GM18508 (cell line): Measurements from ENCODE around the gene HMG20B.
"Not testable (repeated sequence)": the region's sequence is repeated elsewhere in the genome, so short reads cannot be mapped to it uniquely, and the experiment has no call there.

Source experiments
- ATAC-seq: cut with Tn5 transposase; IDR thresholded peaks from one replicate; pipeline ENCODE4 v1.9.1; 2021; ENCODE audit warnings: moderate number of reproducible peaks; ENCODE audit not compliant: insufficient read depth, unreplicated experiment

The HMG20B gene

DNA sequence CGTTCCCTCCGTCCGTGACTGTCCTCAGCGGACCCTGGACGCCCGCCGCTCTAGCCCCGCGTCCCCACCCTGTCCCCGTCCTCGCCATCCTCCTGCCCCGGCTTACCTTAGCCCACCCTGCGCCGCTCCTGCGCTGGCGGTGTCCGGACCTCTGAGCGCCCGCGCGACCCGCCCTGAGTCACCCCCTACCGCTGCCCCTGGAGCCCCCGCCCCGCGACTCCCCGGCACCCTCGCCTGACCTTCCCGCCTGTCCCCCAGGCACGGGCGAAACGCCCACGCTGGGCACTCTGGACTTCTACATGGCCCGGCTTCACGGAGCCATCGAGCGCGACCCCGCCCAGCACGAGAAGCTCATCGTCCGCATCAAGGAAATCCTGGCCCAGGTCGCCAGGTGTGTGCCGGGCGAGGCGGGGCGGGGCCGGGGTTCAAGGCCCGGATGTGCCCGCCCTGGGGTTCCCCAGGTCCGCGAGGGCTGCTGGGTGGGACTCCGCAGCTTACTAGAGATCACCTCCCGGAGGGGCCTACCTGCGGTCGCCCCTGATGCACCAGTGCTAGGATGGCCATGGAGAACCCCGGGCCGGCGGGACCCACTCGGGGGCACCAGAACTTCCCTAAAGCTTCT lies 5.1 kb downstream of the HMG20B start:
- ATAC-seq, result no peak

DNA sequence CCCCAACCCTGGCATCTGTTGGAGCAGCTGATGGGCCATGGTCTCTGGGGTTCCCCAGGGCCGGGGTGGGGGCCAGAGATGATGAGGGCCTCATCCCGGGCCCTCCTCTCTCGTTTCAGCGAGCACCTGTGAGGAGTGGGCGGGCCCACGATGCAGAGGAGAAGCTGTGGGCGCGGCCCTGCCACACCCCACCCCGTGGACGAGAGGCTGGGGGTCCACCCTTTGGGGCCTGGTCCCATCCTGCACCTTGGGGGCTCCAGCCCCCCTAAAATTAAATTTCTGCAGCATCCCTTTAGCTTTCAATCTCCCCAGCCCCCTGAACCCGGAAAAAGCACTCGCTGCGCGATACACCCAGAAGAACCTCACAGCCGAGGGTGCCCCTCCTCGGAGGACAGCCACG lies 5.6 kb downstream of the HMG20B start:
- no peak for ATAC-seq

DNA sequence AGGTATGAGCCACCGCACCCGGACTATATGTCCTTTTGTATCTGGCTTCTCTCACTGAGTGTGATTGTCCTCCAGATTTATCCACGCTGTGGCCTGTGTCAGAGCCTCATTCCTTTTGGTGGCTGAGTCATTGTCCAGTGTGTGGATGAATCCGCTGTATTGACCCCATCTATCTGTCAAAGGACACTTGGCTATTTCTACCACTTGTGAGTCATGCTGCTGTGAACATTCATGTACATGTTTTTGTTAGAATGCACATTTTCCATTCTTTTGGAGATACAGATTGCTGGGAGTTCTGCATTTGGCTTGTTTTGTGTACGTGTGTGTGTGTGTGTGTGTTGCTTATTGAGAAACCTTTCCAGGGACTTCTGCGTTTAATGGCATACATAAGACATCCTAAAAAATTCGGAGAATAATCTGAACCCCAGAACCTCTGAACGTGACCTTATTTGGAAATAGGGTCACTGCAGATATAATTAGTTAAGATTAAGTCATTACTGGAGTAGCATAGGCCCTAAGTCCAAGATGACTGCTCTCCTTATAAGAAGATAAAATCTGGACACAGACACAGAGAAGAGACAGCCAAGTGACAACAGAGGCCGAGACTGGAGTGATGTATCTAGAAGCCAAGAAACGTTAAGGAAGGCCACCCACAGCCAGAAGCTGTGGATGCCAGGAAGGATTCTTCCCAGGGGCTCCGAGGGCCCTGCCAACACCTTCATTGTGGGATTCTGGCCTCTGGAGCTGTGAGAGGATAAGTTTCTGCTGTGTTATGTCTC lies 7.6 kb downstream of the HMG20B start:
- ATAC-seq, result no peak

DNA sequence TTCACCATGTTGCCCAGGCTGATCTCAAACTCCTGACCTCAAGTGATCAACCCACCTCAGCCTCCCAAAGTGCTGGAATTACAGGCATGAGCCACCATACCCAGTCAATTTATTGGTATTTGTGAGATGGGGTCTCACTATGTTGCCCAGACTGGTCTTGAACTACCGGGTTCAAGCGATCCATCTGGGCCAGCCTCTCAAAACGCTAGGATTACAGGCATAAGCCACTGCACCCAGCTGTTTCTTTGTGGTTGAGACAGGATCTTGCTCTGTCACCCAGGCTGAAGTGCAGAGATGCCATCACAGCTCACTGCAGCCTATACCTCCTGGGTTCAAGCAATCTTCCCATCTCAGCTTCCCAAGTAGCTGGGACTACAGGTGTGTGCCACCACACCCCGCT lies 9.0 kb downstream of the HMG20B start:
- not testable (repeated sequence) for ATAC-seq

DNA sequence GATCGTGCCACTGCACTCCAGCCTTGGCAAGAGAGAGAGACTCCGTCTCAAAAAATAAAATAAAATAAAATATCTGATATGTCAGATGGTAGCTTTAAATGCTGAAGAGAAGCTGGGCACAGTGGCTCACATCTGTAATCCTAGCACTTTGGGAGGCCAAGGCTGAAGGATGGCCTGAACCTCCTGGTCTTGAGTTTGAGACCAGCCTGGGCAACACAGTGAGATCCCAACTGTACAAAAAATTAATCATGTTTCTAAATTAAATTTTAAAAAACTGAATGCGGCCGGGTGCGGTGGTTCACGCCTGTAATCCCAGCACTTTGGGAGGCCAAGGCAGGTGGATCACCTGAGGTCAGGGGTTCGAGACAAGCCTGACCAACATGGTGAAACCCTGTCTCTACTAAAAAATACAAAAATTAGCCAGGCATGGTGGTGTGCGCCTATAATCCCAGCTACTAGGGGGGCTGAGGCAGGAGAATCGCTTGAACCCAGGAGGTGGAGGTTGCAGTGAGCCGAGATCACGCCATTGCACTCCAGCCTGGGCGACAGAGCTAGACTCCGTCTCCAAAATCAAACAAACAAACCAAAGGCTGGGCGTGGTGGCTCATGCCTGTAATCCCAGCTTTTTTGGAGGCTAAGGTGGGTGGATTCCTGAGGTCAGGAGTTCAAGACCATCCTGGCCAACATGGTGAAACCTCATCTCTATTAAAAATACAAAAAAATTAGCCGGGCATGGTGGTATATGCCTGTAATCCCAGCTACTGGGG lies 11.5 kb downstream of the HMG20B start:
- not testable (repeated sequence) for ATAC-seq

DNA sequence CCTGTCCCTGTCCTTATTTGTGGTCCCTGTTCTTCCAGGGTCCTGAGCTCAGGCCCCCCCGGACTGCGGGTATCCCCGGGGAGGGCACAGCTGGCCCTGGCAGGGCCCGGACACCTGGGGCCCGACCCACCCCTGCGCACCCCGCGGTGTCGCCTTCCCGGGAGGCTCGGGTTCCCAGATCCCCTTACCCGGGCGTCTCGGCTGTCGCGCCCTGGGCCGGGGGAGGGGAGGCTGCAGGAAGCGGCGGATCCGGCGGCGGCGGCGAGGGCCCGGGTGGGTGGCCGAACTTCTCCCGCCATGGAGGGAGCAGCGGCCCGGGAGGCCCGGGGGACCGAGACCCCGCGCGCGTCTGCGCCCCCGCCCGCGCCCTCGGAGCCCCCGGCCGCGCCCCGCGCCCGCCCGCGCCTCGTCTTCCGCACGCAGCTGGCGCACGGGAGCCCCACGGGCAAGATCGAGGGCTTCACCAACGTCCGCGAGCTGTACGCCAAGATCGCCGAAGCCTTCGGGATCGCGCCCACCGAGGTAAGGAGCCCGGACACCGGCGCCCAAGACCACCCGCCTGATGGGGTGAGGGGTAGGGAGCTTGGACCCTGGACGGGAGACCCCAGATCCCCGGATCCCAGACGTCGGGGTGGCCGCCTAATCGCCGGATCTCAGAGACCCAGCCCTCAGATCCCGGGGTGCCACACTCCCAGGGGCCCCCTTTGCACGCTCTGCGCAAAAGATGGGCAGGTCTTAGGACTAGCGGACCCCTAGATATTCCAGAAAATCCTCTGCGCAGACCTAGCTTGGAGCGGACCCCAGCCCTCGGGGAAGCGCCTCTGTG lies 12.8 kb downstream of the HMG20B start, which contains the start of gene GIPC3:
Gene GIPC3, plus strand, starts transcription at position 178 of the 826 bp plus-strand sequence. Its CDS starts 120 bp downstream, at position 298.
- no peak for ATAC-seq

DNA sequence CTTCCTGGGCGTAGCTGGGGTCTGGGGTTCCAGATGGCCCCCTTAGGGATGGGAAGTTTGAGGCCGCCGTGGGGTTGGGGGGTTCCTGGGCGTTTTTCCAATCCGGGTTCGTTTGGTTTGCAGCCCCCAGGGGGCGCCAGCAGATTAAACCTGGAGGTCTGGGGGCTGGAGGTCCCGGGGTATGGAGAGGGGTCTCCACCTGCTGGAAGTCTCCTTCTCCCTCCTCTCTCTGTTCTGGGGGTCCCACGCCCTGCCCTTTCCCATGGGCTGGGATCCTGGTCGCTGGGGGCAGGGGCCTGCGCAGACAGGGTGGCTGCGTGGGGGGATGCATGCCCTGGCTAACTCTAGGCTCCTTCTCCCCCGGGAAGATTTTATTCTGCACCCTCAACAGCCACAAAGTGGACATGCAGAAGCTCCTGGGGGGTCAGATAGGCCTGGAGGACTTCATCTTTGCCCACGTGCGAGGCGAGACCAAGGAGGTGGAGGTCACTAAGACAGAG lies 13.4 kb downstream of the HMG20B start:
- no peak for ATAC-seq

DNA sequence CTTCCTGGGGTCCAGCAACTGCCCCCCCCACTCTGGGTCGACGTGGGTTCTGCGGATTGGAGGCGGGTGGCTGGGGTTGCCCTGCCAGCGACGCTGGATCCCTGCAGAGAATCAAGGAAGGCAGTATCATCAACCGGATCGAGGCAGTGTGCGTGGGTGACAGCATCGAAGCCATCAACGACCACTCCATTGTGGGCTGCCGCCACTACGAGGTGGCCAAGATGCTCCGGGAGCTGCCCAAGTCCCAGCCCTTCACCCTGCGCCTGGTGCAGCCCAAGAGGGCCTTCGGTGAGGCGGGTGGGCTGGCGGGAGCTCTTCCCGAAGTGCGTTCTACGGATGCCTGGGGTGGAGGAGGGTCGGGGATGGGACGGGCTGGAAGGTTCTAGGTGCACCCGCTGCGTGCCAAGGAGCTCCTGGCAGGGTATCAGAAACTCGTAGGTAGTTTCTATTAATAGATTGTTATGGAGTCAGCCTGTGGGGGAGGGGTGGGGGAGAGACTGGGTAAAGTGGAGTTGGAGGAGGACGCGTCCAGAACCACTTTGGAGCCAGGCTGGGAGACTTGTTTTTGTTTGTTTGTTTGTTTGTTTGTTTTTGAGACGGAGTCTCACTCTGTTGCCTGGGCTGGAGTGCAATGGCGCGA lies 14.1 kb downstream of the HMG20B start:
- no peak for ATAC-seq

DNA sequence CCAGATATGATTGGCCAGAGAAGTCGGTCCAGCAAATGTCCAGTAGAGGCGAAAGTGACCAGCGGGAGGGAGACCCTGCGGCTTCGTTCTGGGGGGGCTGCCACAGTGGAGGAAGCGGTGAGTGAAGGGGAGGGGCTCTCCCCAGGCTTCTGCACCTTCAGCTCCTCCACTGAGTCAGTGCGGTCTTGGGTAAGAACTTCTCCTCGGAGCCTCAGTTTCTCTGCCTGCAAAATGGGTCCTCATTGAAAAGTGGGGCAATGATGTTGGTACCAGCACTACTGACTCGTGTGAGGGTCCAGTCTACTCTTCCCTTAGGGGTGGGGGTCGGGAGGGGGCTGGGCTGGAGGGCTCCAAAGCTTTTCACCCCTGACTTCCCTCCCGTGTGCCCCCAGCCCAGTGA lies 16.7 kb downstream of the HMG20B start:
- no peak for ATAC-seq

DNA sequence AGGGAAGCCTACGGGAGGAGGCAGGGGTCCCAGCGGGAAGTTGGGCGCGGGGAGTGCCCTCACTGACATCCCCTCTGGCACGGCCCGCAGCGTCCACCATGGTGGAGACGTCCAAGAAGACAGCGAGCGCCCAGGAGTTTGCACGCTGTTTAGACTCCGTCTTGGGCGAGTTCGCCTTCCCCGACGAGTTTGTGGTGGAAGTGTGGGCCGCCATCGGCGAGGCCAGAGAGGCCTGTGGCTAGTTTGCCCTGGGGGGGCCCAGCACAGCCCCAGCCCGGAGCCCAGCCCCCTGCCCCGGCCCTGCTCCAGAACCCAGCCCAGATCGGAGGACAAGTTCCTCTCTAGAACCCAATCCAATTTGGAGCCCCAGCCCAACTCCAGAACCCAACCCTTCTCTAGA lies 17.2 kb downstream of the HMG20B start:
- no peak for ATAC-seq

DNA sequence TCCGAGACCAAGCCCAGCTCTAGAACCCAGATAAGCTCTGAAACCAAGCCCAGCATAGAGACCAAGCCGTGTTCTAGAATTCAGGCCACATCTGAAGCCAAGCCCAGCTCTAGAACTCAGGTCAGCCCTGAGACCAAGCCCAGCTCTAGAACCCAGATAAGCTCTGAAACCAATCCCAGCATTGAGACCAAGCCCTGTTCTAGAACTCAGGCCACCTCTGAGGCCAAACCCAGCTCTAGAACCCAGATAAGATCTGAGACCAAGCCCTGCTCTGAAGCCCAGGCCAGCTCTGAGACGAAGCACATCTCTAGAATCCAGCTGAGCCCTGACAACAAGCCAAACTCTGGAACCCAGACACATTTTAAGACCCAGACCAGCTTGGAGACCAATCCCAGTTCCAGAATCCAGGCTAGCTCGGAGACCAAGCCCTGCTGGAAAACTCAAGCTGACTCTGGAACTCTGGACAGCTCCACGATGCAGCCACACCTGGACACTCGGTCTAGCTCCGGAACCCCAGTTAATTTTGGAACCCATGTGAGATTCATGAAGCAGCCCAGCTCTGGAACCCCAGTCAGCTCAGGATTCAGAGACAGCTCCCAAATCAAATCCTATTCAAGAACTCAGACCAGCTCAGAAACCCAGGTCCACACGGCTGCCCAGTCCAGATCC lies 18.4 kb downstream of the HMG20B start:
- no peak for ATAC-seq

DNA sequence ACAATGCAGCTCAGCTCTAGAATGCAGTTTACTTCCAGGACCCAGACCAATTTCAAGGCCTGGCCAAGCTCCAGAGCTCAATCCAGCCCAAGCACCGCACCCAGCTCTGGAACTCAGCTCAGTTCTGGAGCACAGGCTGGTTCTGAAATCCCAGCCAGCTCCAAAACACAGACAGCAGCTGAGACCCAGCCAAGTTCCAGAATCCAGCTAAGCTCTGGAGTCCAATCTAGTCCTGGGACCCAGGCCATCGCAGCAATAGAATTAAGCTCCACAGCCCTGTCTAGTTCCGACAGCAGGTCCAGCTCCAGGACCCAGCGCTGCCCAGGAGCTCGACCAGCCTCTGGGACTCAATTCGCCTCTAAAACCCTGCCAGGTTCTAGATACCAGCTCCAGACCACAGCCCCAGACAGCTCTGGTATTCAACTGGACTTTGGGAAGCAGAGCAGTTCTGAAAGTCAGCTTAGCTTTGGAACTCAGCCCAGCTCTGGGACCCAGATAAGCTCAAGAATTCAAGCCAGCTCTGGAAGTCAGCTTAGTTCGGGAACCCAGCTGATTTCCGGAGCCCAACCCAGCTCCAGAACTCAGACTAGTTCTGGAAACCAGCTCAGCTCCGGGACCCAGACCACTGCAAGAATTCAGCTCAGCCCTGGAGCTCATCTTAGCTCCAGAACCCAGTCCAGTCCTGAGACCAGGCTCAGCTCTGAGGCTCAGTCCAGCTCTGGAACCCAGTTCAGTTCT lies 19.3 kb downstream of the HMG20B start:
- no peak for ATAC-seq

DNA sequence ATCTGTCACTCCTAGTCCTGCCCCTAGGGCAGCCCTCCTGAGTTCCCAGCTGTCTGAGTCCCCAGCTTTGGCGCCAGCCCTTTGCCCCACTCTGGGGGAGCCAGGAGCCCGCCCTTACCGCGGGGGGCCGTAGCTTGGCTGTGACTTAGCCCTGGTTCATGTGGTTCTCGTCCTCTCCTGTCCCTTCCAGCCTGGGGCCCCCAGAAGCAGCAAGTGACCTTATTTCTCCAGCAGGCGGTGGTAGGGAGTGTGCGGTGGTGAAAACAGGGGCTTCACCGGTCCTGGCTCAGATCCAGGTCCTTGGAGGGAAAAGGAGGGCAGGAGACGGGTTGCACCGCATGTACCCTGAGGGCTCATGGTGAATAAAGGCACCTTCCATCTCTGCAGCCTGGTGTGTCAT lies 20.4 kb downstream of the HMG20B start:
- no peak for ATAC-seq

DNA sequence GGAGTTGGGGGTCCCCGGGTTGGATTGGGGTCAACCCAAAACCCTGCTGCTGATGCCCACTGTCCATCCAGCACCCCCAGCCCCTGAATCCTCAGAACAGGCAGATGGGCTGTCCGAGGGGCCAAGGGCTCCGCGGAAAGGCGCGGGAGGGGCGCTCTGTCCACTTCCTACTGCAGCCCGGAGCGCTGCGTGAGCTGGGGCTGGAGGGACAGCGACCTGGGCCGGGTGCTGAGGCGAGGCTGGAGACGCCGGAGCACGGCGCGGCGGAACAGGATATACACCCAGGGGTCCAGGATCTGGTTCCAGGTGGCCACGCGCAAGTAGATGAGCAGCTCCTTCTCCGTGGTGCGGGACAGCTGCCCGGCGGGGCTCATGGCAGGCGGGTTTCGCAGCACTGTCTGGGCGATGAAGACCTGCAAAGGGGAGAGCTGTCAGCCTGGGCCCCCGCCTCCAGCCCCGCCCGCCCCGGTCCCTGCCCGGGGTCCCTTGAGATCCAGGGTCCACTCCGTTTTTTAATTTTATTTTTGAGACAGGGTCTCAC lies 22.8 kb downstream of the HMG20B start:
- no peak for ATAC-seq

DNA sequence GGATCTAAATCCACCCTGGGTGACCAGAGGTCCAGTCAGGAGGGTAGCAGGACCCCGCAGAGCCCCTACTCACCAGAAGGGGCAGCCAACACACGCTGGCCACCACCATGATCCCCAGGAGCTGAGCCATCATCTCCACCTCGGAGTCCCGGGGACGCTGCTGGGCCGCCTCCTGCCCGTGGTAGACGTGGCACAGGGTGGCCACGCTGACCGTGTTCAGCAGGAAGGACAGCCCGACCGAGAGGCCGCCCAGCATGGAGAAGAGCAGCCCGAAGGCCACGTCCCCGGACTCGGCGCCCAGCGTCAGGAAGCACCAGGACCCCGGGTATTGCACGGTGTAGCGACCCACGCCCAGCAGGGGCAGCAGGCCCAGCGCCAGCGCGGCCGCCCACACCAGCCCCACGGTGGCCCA lies 27.0 kb downstream of the HMG20B start:
- no peak for ATAC-seq

DNA sequence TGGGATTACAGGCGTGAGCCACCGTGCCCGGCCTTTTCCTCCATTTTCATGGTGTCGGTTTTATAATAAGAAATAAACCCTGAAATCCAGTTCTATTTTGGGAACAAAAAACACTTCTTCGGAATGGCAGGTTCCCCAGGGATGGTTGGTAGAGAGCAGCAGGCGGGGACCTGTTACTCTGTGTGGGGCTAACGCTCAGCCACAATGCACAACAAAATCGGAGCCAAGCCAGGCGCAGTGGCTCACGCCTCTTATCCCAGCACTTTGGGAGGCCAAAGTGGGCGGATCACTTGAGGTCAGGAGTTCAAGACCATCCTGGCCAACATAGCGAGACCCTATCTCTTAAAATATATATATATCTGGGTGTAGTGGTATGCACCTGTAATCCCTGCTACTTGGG lies 28.3 kb downstream of the HMG20B start:
- no peak for ATAC-seq

DNA sequence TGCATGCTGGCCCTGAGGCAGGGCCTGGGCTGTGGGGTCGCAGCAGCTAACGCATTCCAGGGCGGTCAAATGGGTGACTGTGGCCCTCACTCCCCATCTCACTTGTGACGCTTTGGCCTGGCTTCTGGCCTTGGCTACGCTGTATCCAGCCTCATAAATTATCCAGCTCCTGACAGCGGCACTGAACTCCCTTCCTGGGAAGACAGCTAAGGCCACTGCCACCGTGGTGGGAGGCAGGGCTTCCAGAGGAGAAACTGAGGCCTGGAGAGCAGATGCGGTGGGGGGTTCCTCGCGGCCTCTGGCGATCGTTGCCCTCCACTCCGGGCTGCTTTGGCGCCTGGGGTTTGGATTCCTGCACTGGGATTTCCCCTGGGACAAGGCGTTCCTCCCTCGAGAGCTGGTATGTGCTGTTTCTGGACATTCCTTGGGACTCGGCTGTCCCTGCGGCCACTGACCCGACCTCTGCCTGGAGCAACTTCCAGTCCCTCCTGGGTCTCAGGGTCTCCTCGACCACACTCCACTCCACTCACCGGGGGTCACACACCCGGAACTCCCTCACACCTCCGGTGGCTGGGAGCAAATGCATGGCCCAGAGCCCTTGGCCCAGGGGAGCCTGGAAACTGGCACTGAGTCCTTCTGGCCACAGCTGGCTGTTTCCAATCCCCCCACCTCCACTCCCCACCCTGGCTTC lies 30.5 kb downstream of the HMG20B start:
- ATAC-seq, result no peak
